ENCODE measurements around the gene TMEM95.

Gene TMEM95

GRCh38 chr17:7323731-7324437, 31.1 kb upstream of the TMEM95 start:
- ATAC-seq (ENCODE audit: insufficient read depth, low read depth) (peak; percentile 17; the same call in 1 of the 3 replicates), DNase-seq (peak; percentile 33)
- H3K9me3 ChIP-seq (ENCODE audit: insufficient read depth, low read length, severe bottlenecking), result no peaks in the 10 kb centered on the region
- no peaks in the 10 kb centered on the region for H3K27me3 ChIP-seq (ENCODE audit: insufficient read depth, low read length, poor library complexity)
- H3K4me3 ChIP-seq (ENCODE audit: low read depth in 1 of 2, low read length in 2 of 2), result no peak overlapping the region
- no peaks in the 10 kb centered on the region; the same call in 1 of the 2 replicates for H4K20me1 ChIP-seq (ENCODE audit: insufficient read depth, low read length)
- H3K4me2 ChIP-seq (ENCODE audit: insufficient read depth, low read length), result no peak overlapping the region
- TF ChIP-seq EZH2 (IDR thresholded peaks at IDR 0.05; ENCODE audit: borderline replicate concordance, low read depth, low read length, severe bottlenecking), result no peak
- TF ChIP-seq CTCF (IDR thresholded peaks at IDR 0.05; ENCODE audit: borderline replicate concordance, extremely low read depth, low read length, poor library complexity, severe bottlenecking), result peak; percentile 67
- peaks cover 22% of the 10 kb centered on the region for H3K79me2 ChIP-seq (ENCODE audit: insufficient read depth, low read length)
- H3K36me3 ChIP-seq (ENCODE audit: insufficient read depth, low read length), result peaks cover 79% of the 10 kb centered on the region
- H3K4me1 ChIP-seq (ENCODE audit: insufficient read depth, low read length), result peaks cover 20% of the 10 kb centered on the region
- no peak overlapping the region for H3K9ac ChIP-seq (ENCODE audit: low read depth, low read length)
- H2AFZ ChIP-seq (ENCODE audit: low read depth, low read length), result no peak overlapping the region
- no peak overlapping the region for H3K27ac ChIP-seq (ENCODE audit: low read length)

DNA sequence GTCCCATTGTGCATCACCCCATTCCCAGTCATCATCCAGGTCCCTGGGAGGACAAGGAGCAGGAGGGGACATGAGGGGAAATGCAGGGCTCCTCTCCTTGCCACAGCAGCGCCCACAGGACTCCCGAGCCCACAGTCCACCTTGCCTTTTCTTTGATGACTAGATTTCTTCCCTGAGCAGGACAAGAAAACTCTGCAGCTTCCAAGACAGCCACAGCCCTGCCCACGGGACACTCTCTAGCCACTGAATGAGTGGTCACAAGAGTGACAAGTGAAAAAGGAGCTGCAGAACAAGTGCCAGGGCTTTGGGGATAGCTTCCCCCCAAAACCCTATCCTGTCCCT, 30.5 kb upstream of the TMEM95 start:
- DNase-seq (no peak), ATAC-seq (ENCODE audit: insufficient read depth, low read depth) (no peak)
- Histone ChIP-seq H3K4me2 (ENCODE audit: insufficient read depth, low read length) (no peak overlapping the region), H3K4me1 (ENCODE audit: insufficient read depth, low read length) (peaks cover 20% of the 10 kb centered on the region), H3K27ac (ENCODE audit: low read length) (no peak overlapping the region), H3K9me3 (ENCODE audit: insufficient read depth, low read length, severe bottlenecking) (no peaks in the 10 kb centered on the region), H3K4me3 (ENCODE audit: low read depth in 1 of 2, low read length in 2 of 2) (no peak overlapping the region), H3K9ac (ENCODE audit: low read depth, low read length) (no peak overlapping the region), H3K36me3 (ENCODE audit: insufficient read depth, low read length) (peaks cover 76% of the 10 kb centered on the region), H2AFZ (ENCODE audit: low read depth, low read length) (no peak overlapping the region), H4K20me1 (ENCODE audit: insufficient read depth, low read length) (no peaks in the 10 kb centered on the region; the same call in 1 of the 2 replicates), H3K27me3 (ENCODE audit: insufficient read depth, low read length, poor library complexity) (no peaks in the 10 kb centered on the region), H3K79me2 (ENCODE audit: insufficient read depth, low read length) (peaks cover 27% of the 10 kb centered on the region)
- no peak for TF ChIP-seq CTCF (IDR thresholded peaks at IDR 0.05; ENCODE audit: borderline replicate concordance, extremely low read depth, low read length, poor library complexity, severe bottlenecking)
- TF ChIP-seq EZH2 (IDR thresholded peaks at IDR 0.05; ENCODE audit: borderline replicate concordance, low read depth, low read length, severe bottlenecking), result no peak

DNA sequence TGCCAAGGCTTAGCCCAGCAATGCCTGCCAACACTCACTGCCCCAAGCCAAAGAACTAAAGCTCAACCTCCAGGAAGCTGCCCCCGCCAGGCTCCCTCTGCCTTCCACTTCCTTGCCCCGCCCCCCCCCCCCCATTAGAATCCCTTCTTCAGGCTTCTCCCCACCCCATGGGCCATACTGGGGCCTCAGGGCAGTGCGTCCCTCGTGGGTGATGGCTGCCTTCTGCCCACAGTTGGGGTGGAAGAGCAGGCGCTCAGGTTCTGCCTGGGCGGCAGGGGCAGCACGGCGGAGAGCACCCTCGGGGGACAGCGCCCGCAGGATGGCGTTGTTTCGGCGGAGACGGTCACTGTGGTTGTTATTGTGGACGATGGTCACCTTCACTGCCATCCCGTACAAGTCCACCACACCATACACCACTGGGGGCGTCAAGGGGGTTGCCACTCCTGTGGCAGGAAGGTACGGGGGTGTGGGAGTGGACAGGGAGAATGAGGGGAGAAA, 29.9 kb upstream of the TMEM95 start:
- TF ChIP-seq EZH2 (IDR thresholded peaks at IDR 0.05; ENCODE audit: borderline replicate concordance, low read depth, low read length, severe bottlenecking) (no peak), CTCF (IDR thresholded peaks at IDR 0.05; ENCODE audit: borderline replicate concordance, extremely low read depth, low read length, poor library complexity, severe bottlenecking) (no peak)
- DNase-seq (no peak), ATAC-seq (ENCODE audit: insufficient read depth, low read depth) (no peak)
- H3K9me3 ChIP-seq (ENCODE audit: insufficient read depth, low read length, severe bottlenecking), result no peaks in the 10 kb centered on the region
- no peaks in the 10 kb centered on the region; the same call in 1 of the 2 replicates for H4K20me1 ChIP-seq (ENCODE audit: insufficient read depth, low read length)
- no peak overlapping the region for H2AFZ ChIP-seq (ENCODE audit: low read depth, low read length)
- no peak overlapping the region for H3K9ac ChIP-seq (ENCODE audit: low read depth, low read length)
- H3K79me2 ChIP-seq (ENCODE audit: insufficient read depth, low read length), result peaks cover 32% of the 10 kb centered on the region
- peaks cover 75% of the 10 kb centered on the region for H3K36me3 ChIP-seq (ENCODE audit: insufficient read depth, low read length)
- no peak overlapping the region for H3K27ac ChIP-seq (ENCODE audit: low read length)
- H3K4me3 ChIP-seq (ENCODE audit: low read depth in 1 of 2, low read length in 2 of 2), result no peak overlapping the region
- no peak overlapping the region for H3K4me2 ChIP-seq (ENCODE audit: insufficient read depth, low read length)
- H3K4me1 ChIP-seq (ENCODE audit: insufficient read depth, low read length), result peaks cover 25% of the 10 kb centered on the region
- H3K27me3 ChIP-seq (ENCODE audit: insufficient read depth, low read length, poor library complexity), result no peaks in the 10 kb centered on the region

All from DND-41 (cell line).